ENCODE data around the gene AP3M1.
"Not testable (repeated sequence)": the region's sequence is repeated elsewhere in the genome, so short reads cannot be mapped to it uniquely, and the experiment has no call there.

The AP3M1 gene

DNA sequence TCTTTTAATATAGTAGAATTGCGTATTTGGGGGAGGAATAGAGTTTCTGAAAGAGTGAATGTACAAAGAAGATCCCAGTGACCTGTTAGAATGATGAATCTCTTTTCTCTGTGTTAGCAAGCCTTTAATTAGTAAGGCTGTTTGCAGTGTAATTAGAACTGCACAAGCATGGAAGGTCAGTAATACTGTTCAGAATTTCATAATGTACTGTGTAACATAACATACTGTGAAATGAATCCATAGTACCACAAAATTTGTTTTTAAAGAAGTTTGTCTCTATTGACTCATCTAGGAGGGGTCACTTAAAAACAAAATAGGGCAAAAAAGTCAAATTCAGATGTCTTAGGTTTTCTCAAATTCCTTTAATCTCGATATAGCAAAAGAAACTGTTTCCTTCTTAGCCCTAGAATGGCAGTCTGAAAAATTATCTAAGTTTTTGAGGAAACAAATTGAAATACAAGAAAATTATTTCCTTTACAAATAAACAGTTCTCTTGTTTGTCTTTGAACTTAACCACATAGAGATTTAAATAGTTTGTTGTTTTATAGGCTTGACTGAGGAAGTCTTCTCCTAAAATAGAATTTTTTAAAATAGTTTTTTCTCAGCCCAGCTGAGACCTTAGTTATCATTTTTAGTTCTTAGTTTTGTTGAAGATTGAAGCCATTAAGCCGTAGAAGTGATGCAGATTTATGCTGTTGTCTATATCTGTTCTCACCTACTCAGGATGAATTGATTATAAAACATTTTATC is 12.9 kb upstream of the AP3M1 start:
- DNase-seq (ENCODE audit: low spot score): no peak

DNA sequence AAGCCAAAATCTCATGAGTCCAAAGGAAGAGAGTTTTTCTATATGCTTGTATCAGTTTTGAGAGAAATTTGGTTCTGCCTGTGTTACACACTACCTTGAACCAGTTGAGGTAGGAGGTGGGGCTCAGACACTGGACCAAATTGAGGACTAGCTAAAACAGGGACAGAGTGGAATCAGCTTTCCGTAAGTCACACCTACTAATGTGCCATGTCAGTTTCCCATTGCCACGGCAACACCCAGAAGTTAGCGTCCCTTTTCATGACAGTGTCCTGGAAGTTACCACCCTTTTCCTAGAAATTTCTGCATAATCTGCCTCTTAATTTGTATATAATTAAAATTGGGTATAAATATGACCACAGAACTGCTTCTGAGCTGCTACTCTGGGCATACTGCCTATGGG is 9.4 kb upstream of the AP3M1 start:
- no peak for DNase-seq (ENCODE audit: low spot score)

DNA sequence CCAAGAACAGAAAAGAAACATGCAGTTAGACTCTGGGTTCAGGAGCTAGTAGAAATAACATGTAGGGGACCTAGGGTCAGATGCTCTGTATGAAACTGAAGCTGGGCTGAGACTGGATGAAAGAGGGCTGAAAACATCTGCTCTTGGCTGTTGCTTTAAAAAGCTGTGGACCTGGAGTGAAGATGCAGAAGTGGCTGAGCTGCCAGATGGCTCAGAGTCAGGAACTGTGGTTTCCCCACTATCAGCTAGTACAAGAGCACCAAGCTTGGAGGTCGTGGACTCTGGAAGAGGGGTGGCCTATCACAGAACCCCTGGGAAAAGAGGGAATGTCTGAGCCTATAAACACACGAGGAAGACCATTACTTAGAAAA is 6.3 kb upstream of the AP3M1 start:
- DNase-seq (ENCODE audit: low spot score): no peak

DNA sequence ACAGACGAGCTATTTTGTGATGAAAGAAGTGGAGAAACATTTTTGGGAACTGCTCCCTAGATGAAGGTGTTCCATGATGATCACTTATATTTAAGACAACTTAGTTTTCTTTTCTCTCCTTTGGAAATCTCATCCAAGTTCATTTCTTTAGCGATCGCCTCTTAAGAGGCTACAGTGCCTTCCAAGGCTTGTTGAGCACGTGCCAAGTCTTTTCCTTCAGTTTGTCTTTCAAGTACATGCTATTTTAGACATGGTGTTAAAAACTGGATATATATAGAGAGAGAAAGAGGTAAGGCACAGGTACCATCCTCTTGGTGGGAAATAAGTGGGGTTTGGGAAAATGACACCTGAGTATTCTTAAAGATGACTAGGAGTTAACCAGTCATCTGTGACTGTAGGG is 3.0 kb upstream of the AP3M1 start:
- DNase-seq (ENCODE audit: low spot score): no peak

DNA sequence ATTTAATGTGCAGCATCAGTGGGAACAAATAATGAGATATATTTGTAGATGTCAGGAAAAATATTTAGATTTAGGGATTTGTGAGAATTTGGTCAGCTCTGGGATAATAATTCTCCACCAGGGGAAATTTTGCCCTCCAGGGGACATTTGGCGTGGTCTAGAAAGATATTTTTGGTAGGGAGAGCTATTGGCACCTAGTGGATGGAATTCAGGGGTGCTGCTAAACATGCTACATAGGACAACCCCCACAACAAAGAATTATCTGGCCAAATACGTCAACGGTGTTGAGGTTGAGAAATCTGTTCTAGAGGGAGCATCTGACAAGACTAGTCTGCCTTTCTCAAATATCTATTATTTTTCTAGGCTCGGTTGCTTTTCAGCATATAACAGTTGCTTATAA is 2.5 kb upstream of the AP3M1 start:
- DNase-seq (ENCODE audit: low spot score): no peak

DNA sequence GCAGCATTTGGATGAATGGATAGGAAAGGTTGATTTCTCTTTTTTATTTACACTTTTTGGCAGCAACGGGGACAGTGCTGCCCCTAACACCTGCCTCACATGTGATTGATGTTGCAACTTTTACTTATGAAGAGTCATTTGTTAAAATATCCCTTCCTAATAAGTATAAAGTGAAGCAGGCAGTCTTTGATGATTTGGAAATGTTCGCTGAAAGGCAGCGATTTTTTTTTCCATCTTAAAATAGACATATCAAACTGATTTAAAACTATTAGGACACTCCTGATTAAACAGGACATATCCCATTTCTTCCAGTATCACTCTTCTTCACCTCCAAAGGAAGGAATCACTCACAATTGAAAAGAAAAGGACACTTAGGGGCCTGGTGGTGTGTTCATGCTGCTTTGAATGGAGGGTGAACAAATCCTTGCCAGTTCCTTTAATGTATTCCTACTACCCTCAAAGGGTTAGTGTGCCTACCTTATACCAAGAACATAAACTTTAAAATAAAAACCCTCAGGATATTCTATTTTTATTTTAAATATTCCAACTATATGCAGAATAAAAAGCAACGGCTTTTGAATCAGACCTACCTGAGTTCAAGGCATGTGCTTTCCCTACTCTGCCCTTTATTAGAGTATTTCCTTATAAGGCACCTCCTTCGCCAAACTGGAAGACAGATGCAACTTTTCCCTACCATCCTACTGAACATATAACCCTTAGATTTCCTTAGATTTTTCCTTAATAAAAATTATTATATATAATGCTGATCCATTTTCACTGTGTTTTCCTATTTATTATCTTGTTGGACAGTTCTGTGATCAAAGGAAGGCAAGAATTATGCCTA is 1.5 kb upstream of the AP3M1 start:
- DNase-seq (ENCODE audit: low spot score): no peak

DNA sequence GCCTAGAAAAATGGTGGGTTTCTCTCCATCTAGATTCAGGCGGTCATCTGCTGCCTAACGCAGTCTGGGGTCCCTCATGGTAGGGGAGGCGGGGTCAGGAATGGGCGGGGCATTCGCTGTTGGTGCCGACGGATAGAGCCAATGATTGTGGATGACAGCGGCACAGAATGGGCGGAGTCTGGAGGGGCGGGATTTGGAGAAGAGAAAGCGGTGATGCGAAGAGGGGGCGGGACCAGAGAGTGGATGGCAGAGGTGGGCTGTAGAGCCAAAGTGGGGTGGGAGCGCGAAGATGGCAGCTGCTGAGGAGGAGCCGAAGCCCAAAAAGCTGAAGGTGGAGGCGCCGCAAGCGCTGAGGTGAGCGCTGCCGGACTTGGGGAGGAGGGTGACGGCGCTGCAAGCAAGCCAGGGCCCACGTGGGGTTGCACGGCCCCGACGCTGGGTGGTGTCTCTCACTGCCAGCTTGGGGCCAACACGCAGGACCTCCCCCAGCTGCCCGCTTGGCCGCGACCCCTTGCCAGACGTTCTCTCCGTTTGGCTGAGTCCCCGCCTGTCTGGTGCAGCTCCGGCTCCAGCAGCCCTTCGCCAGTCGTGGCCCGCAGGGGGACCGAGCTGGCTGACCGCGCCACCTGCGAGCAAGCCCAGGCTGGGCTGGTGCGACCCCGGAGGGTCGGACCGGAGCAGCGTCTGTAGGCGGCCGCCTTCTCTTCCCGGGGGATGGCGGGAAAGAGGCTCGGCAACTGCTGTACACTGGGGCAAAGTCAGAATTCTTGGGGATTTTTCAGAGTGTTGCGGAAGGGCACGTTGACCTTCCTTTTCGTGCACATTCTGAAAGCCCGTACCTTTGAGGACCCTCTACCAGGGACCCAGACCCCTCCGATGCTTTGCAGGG is 606 bp upstream of the AP3M1 start, which contains the start of gene ADK:
Gene ADK (plus strand): TSS at position 232 of the 889 bp plus-strand sequence. CDS start 58 bp downstream, at position 290.
- DNase-seq (ENCODE audit: low spot score): peak; percentile 97

DNA sequence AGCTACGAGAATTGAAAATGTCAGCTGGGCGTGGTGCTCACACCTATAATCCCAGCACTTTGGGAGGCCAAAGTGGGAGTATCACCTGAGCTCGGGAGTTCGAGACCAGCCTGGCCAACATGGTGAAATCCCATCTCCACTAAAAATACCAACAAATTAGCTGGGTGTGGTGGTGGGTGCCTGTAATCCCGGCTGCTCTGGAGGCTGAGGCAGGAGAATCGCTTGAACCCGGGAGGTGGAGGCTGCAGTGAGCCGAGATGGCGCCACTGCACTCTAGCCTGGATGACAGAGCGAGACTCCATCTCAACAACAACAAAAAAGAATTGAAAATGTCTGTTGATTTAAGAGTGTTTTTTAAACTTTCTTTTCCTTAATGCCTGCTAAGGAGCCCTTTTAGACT is 3.6 kb downstream of the AP3M1 start:
- not testable (repeated sequence) for DNase-seq (ENCODE audit: low spot score)

DNA sequence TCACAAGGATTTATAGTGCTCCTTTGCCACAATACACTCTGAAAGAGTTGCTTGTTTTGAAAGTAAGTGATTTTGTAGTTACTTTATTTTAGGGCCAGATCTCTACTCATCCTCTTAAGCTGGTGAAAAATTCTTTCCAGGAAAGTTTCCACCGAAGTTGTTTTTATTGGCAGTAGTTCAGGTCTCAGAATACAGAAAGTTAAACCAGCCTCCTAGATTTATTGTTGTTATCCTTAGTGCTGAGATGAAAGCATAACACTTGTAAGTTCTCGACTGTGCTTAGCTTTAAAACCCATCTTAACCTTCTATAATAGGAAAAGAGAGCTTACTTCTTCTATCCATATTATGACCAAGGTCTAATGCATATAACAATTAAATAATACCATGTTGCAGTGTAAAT is 5.5 kb downstream of the AP3M1 start:
- no peak for DNase-seq (ENCODE audit: low spot score)

DNA sequence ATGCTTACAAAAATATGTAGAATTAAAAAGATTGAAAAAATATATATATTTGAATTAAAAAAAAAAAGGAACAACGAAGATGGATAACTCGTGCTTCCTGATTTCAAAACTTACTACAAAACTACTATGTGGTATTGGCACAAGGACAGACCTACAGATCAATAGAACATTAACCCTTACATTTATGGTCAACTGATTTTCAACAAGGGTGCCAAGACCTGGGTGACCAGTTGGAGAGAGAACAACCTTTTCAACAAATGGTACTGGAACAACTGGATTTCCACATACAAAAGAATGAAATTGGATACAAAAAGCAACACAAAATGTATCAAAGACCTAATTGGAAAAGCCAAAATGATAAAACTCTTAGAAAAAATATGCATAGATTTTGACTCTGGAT is 10.1 kb downstream of the AP3M1 start:
- no peak for DNase-seq (ENCODE audit: low spot score)

DNA sequence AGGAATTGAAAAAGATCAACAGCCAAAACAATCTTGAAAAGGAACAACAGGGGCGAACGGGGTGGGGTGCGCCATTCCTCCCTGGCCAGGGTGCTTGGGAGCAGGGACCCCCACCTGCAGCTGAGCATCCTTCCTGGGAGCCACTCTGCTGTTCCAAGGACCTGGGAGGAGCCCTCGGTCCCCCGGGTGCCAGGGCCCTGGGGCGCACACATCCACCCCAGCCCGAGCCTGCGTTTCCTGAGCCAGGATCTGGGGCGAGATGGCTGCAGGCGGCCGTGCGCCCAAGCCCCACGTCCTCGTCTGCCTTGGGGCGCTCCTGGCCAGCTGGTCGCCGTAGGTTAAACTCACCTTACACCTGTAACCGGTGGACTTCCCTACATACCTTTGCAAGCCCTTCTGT is 10.6 kb downstream of the AP3M1 start:
- no peak for DNase-seq (ENCODE audit: low spot score)

DNA sequence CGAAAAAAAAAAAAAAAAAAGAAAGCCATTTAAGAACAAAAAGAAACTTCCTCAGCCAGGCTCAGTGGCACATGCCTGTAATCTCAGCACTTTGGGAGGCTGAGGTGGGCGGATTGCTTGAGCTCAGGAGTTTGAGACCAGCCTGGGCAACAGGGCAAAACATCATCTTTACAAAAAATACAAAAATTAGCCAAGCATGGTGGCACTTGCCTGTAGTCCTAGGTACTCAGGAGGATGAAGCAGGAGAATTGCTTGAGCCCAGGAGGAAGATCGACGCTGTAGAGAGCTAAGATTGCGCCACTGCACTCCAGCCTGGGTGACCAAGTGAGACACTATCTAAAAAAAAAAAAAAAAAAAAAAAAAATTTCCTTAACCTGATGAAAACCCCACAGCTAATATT is 12.0 kb downstream of the AP3M1 start:
- not testable (repeated sequence) for DNase-seq (ENCODE audit: low spot score)

DNA sequence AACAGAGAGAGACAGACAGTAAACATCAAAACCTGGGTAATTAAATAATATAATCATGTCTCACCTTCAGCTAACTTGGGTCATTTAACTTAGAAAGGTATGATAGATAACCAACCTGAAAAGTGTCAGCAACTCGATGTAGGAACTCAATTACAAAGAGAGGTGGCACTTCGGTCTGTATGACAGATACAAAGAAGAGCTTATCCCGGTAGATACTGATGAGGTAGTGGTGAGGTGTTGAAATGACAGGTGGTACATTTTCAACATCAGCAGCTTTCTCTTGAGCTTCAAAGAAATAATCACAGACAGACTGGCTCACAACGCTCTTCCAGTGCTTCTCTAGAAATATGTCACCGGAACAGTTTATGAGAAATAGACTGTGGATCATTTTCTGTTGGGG is 12.6 kb downstream of the AP3M1 start:
- no peak for DNase-seq (ENCODE audit: low spot score)

DNA sequence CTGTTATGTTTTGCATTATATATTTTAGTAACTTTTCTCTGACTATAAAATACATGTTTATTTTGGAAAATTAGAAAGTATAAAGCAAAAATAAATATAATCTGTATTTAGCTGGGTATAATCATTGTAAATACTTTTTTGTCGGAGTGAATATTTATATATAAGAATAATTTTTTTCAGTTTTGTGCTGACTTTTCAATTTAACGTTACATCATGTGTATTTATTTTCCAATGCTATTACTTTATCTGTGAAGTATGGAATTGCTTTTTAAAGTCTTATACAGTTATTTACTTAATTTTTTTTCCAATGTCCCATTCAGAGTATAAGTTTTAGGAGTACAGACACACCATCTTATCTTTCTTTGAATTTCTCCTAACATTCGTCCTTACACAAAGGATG is 15.2 kb downstream of the AP3M1 start:
- no peak for DNase-seq (ENCODE audit: low spot score)

DNA sequence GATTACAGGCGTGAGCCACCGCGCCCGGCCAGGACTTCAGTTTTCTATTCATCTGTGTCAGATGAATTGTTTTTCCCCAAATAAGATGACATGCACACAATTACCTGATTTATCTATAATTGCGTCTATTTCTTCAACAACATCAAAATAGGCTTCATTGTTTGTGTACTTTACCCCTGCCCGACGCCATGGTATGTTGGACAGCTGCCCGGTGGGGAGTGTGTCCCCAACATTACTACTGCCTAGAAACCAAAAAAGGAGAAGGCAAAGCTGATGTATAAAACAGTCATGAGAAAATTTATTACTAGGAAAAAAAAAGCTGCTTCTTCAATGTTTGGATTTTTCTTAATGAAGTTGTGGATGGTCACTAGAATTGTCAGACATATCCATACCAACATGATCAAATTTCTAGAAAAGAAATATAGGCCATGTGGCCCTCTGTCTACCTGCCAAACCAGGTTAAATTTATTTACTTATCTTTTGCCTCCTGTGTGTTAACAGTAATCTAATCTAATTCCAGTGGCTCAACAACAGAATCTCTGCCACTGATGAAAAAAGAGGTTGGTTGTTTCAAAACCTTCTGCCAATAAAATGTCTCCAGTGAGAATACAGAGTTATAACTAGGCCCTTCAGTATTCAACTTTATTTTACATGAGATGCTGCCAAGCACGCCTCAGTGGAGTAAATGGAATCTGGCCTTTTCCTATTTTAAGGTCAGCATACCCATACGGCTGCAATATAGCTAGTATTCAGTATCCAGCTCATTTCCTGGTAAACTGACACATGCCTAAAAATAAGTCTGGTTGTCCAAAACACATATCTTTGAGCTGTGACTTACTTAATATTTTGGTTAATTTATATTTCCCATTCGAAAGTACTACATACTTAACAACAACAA is 16.5 kb downstream of the AP3M1 start:
- no peak for DNase-seq (ENCODE audit: low spot score)

DNA sequence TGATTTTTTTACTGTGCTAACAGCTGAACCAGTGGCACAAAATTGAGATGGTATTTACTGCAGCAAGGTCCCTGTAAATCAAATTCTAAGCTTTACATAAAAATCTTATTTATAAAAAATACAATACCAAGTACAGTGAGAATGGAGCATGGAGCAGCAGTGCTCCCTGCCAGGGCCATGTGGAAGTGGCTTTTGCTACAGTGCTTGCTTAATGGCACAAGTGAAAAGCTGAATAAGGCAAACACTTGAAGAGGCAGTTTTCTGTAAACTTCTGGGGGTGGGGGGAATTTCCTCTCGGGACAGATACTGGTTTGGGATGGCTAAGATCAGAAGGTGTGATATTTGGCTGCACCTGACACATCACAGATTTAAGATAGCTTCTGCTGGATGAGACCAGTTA is 27.5 kb downstream of the AP3M1 start:
- DNase-seq (ENCODE audit: low spot score): no peak

DNA sequence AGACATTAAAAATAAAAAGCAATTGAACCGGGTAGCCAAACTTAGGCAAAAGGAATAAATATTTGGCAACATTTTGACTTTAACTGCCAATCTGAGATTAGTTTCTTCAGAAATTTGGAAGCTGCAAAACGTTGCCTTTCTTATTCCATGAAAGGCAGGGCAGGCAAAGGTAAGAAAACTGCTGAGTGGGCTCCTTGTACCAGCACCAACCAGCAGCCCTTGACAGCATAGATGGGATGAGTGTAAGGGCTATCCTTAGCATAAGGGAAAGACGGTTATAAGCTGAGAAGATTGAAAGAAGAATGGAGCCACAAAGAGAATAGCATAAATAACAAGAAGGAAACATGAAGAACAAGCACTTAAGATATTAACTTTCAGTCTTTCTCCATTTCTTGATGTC is 28.6 kb downstream of the AP3M1 start:
- no peak for DNase-seq (ENCODE audit: low spot score)

DNA sequence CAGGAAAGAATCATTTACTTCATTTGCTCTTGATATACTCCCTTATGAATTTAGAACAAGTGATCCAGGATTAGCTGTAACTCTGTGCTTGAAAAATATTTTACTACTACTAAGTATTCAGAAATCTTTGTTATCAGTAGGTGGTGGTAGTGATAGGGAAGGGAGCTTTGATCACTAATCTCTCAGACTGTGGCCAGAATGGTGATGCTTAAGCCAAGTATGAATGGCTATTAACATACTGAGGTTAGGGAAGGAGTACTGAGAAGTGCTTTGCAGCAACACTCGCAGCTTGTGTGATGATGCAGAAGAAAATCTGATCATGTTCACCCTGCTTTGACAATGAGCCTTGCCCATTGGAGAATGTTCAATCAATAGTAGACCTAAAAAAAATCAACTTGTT is 29.3 kb downstream of the AP3M1 start:
- DNase-seq (ENCODE audit: low spot score): no peak

DNA sequence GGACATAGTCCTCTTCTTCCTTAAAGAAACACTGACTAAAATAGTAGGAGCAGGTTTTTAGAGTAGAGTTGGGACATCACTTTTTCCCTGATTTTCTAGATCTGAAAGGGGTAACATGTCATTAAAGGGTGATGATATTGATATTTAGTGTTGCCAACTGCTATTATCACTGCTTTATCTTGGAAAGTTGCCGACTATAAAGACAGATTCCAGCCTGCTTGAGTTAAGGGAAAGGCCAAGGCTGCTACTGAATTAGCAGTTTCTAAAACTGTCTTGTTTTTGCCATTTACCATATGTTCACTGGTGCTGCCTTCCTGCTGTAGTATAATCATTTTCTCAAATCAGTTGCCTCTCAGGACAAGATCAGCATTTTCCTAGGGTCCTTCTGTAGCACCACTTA is 29.7 kb downstream of the AP3M1 start:
- no peak for DNase-seq (ENCODE audit: low spot score)

DNA sequence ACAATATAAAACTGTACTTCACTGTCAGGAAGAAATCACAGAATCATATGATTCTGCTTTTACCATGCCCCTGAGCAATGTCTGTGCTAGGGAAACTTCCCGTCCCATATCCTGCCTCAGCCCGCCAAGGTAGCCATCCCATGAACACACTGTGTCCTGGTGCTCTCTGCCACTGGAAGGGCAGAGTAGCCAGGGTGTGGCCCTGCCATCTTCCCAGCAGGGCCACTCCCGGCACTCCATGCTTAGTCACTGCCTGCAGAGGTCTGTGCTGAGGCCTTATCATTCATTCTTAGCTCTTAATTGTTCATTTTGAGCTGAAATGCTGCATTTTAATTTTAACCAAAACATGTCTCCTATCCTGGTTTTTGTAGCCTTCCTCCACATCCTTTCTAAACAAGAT is 31.8 kb downstream of the AP3M1 start:
- DNase-seq (ENCODE audit: low spot score): peak; percentile 24

DNA sequence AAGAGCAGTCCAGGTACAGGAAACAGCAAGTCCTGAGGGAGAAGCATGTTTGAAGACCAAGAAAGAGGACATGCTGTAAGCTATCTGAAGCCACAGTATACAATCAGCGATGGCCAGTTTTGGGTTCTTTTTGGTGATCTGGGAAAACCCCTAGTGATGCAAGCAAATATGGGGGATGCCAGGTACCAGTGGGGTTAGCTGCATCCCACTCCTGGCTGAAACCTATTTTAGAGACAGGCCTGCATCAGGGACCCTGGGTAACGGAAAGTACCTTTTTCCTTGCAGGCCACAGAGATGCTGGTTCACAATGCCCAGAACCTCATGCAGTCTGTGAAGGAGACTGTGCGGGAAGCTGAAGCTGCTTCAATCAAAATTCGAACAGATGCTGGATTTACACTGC is 32.9 kb downstream of the AP3M1 start:
- no peak for DNase-seq (ENCODE audit: low spot score)

DNA sequence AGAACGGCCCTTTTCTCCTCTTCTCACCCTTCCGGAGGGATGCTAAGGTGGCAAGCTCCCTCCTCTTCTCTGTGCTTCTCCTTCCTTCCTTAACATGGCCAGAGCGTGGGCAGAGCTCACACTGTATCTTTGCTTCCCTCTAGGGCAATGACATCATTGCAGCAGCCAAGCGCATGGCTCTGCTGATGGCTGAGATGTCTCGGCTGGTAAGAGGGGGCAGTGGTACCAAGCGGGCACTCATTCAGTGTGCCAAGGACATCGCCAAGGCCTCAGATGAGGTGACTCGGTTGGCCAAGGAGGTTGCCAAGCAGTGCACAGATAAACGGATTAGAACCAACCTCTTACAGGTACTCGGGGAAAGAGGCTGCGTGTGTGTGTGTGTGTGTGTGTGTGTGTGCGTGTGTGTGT is 36.6 kb downstream of the AP3M1 start:
- DNase-seq (ENCODE audit: low spot score): no peak
